H9 (cell line): ENCODE data around the gene PLEKHA8. TPM values are rescaled to one million over a fixed set of nuclear protein-coding genes. Genes with fewer than 3 reads are reported as not detected.

Source experiments
- DNase-seq: peaks from one replicate; pipeline ENCODE4 v3.0.0-alpha.2; 2017
- H2AFZ ChIP-seq: one replicate; pipeline ENCODE4 v1.6.1; 2013; ENCODE audit warnings: mild to moderate bottlenecking, low read length, control low read depth, moderate library complexity
- H2AK5ac ChIP-seq: 2 replicates; pipeline ENCODE4 v1.6.1; 2013; ENCODE audit warnings: low read length, control low read depth, mixed read lengths; ENCODE audit not compliant: insufficient read length
- H2BK120ac ChIP-seq: one replicate; pipeline ENCODE4 v1.6.1; 2013; ENCODE audit warnings: low read depth, mild to moderate bottlenecking, low read length, control low read depth, inconsistent platforms; ENCODE audit not compliant: poor library complexity, severe bottlenecking
- H2BK12ac ChIP-seq: 2 replicates; pipeline ENCODE4 v1.6.1; 2013; ENCODE audit warnings: low read length, control low read depth, mixed read lengths, low read depth; ENCODE audit not compliant: insufficient read length
- H2BK15ac ChIP-seq: 2 replicates; pipeline ENCODE4 v1.6.1; 2013; ENCODE audit warnings: low read depth, low read length, control low read depth
- H2BK20ac ChIP-seq: one replicate; pipeline ENCODE4 v1.6.1; 2013; ENCODE audit warnings: low read depth, mild to moderate bottlenecking, low read length, control low read depth, inconsistent platforms; ENCODE audit not compliant: poor library complexity, severe bottlenecking
- H2BK5ac ChIP-seq: 2 replicates; pipeline ENCODE4 v1.6.1; 2013; ENCODE audit warnings: low read length, control low read depth, mixed read lengths; ENCODE audit not compliant: insufficient read length
- H3K14ac ChIP-seq: 2 replicates; pipeline ENCODE4 v1.6.1; 2013; ENCODE audit warnings: low read length, control low read depth; ENCODE audit not compliant: insufficient read depth
- H3K18ac ChIP-seq: 2 replicates; pipeline ENCODE4 v1.6.1; 2013; ENCODE audit warnings: low read depth, mild to moderate bottlenecking, mixed read lengths, low read length, control low read depth; ENCODE audit not compliant: insufficient read length
- H3K23ac ChIP-seq: 2 replicates; pipeline ENCODE4 v1.6.1; 2013; ENCODE audit warnings: low read length, control low read depth, mixed read lengths, low read depth; ENCODE audit not compliant: insufficient read length
- H3K23me2 ChIP-seq: 2 replicates; pipeline ENCODE4 v1.6.1; 2013; ENCODE audit warnings: low read depth, mild to moderate bottlenecking, mixed read lengths, low read length, control low read depth; ENCODE audit not compliant: insufficient read length, poor library complexity, severe bottlenecking
- H3K27ac ChIP-seq: 2 replicates; pipeline ENCODE4 v1.5.1; 2013; ENCODE audit warnings: low read length, control low read depth, mixed read lengths, low read depth; ENCODE audit not compliant: insufficient read length
- H3K27me3 ChIP-seq: 2 replicates; pipeline ENCODE4 v1.6.1; 2013; ENCODE audit warnings: low read length, control low read depth, inconsistent platforms; ENCODE audit not compliant: insufficient read depth
- H3K4ac ChIP-seq: 2 replicates; pipeline ENCODE4 v1.6.1; 2013; ENCODE audit warnings: low read depth, mild to moderate bottlenecking, control low read depth, inconsistent platforms, low read length, moderate library complexity
- H3K4me1 ChIP-seq: 2 replicates; pipeline ENCODE4 v1.6.1; 2013; ENCODE audit warnings: low read length, control low read depth, inconsistent platforms; ENCODE audit not compliant: insufficient read depth
- H3K4me2 ChIP-seq: 2 replicates; pipeline ENCODE4 v1.6.1; 2013; ENCODE audit warnings: low read length, control low read depth, mixed read lengths; ENCODE audit not compliant: insufficient read length, insufficient read depth
- H3K56ac ChIP-seq: 2 replicates; pipeline ENCODE4 v1.6.1; 2013; ENCODE audit warnings: low read depth, mild to moderate bottlenecking, mixed read lengths, low read length, control low read depth; ENCODE audit not compliant: insufficient read length
- H3K79me1 ChIP-seq: 2 replicates; pipeline ENCODE4 v1.6.1; 2013; ENCODE audit warnings: low read depth, mild to moderate bottlenecking, moderate library complexity, low read length, control low read depth, inconsistent platforms; ENCODE audit not compliant: insufficient read depth, poor library complexity, severe bottlenecking
- H3K79me2 ChIP-seq: 2 replicates; pipeline ENCODE4 v1.6.1; 2013; ENCODE audit warnings: low read length, control low read depth, inconsistent platforms; ENCODE audit not compliant: insufficient read depth
- H3K9ac ChIP-seq: 2 replicates; pipeline ENCODE4 v1.6.1; 2013; ENCODE audit warnings: low read length, control low read depth, mixed read lengths; ENCODE audit not compliant: insufficient read length; ENCODE audit errors: extremely low read depth
- H3K9me3 ChIP-seq: one replicate; pipeline ENCODE4 v1.6.1; 2013; ENCODE audit warnings: low read depth, low read length, inconsistent platforms; ENCODE audit not compliant: control insufficient read depth
- H3T11ph ChIP-seq: one replicate; pipeline ENCODE4 v1.6.1; 2013; ENCODE audit warnings: mild to moderate bottlenecking, low read length, control low read depth, inconsistent platforms
- H4K20me1 ChIP-seq: one replicate; pipeline ENCODE4 v1.6.1; 2013; ENCODE audit not compliant: control insufficient read depth, insufficient read length, insufficient read depth
- H4K5ac ChIP-seq: 2 replicates; pipeline ENCODE4 v1.6.1; 2013; ENCODE audit warnings: low read depth, mild to moderate bottlenecking, mixed read lengths, low read length, control low read depth; ENCODE audit not compliant: insufficient read length
- H4K8ac ChIP-seq: replicated peaks from 2 replicates; pipeline ENCODE4 v1.6.1; 2013; ENCODE audit warnings: low read length, control low read depth, mixed read lengths, low read depth; ENCODE audit not compliant: insufficient read length
- H4K91ac ChIP-seq: 2 replicates; pipeline ENCODE4 v1.6.1; 2013; ENCODE audit warnings: low read depth, mild to moderate bottlenecking, moderate library complexity, mixed read lengths, low read length, control low read depth; ENCODE audit not compliant: insufficient read length
- H3K27ac Mint-ChIP-seq, 3 experiments: 2 replicates in 2 of 3; 3 replicates in 1 of 3; pipeline ENCODE4 v1.8.0; 2020 to 2021; ENCODE audit warnings: mixed read lengths in 3 of 3, mild to moderate bottlenecking in 1 of 3, moderate library complexity in 1 of 3
- H3K27me3 Mint-ChIP-seq: 2 replicates; pipeline ENCODE4 v1.8.0; 2021; ENCODE audit warnings: low read depth, mild to moderate bottlenecking, moderate library complexity, mixed read lengths
- H3K36me3 Mint-ChIP-seq, 3 experiments: 2 replicates in 2 of 3; 3 replicates in 1 of 3; pipeline ENCODE4 v1.8.0; 2020 to 2021; ENCODE audit warnings: low read depth in 3 of 3, mixed read lengths in 3 of 3; ENCODE audit not compliant: insufficient read depth in 1 of 3
- H3K4me1 Mint-ChIP-seq, 2 experiments: 2 replicates each; pipeline ENCODE4 v1.8.0; 2020; ENCODE audit warnings: mixed read lengths in 2 of 2
- H3K4me3 Mint-ChIP-seq, 2 experiments: 2 replicates in 1 of 2; 3 replicates in 1 of 2; pipeline ENCODE4 v1.8.0; 2020 to 2021; ENCODE audit warnings: mild to moderate bottlenecking in 2 of 2, mixed read lengths in 2 of 2, moderate library complexity in 1 of 2
- H3K9me3 Mint-ChIP-seq, 2 experiments: 2 replicates in 1 of 2; 3 replicates in 1 of 2; pipeline ENCODE4 v1.8.0; 2020; ENCODE audit warnings: mild to moderate bottlenecking in 2 of 2, mixed read lengths in 2 of 2, moderate library complexity in 1 of 2
- CTCF ChIP-seq: fragments of 200-600 bp; sonication (generic); conservative IDR thresholded peaks from 3 replicates; pipeline ENCODE4 v1.8.0; 2021; ENCODE audit warnings: antibody characterized with exemption, mild to moderate bottlenecking
- WGBS: extraction: QIAGEN DNeasy Blood & Tissue Kit; methylation state at CpG from one replicate; pipeline ENCODE4 v1.1.7; 2013; ENCODE audit warnings: missing lambda C conversion rate, low lambda C conversion rate, mixed read lengths; ENCODE audit not compliant: insufficient read length; ENCODE audit errors: extremely low coverage; 5-methylcytosine and 5-hydroxymethylcytosine counted together
- total RNA-seq: library from RNA; stranded (reverse); gene quantifications from 2 replicates; pipeline ENCODE4 v1.2.1, GENCODE V29; 2021

PLEKHA8 gene
- total RNA-seq, 1 experiment from 2014 or later, result 37.0 TPM

GRCh38 chr7:30053068-30053467 lies 24.9 kb downstream of the PLEKHA8 start:
- no peak overlapping the region for H3K18ac ChIP-seq
- no peaks in the 10 kb centered on the region for H4K20me1 ChIP-seq
- H2AFZ ChIP-seq, result no peak overlapping the region
- no peak overlapping the region for H3K9ac ChIP-seq
- H3K9me3 ChIP-seq, result no peaks in the 10 kb centered on the region
- TF ChIP-seq CTCF, result no peak
- H2BK120ac ChIP-seq, result no peak overlapping the region
- H3K4ac ChIP-seq, result no peak overlapping the region
- no peak overlapping the region for H2AK5ac ChIP-seq
- Mint-ChIP-seq H3K9me3 (peaks cover 0 to 7% of the 10 kb centered on the region in 2 experiments; a peak in 3 of 5 replicates), H3K27ac (no peak overlapping the region), H3K4me1 (no peaks in the 10 kb centered on the region), H3K4me3 (no peak overlapping the region), H3K27me3 (no peaks in the 10 kb centered on the region), H3K36me3 (peaks cover 35 to 78% (median 73%) of the 10 kb centered on the region in 3 experiments)
- no peaks in the 10 kb centered on the region for H3K23me2 ChIP-seq
- H3T11ph ChIP-seq, result no peak overlapping the region
- H3K14ac ChIP-seq, result no peak overlapping the region
- no peaks in the 10 kb centered on the region for H3K27me3 ChIP-seq
- H4K8ac ChIP-seq, result no peak overlapping the region
- DNase-seq, result no peak
- H3K56ac ChIP-seq, result no peak overlapping the region
- H3K4me2 ChIP-seq, result no peak overlapping the region
- no peaks in the 10 kb centered on the region for H3K4me1 ChIP-seq
- no peak overlapping the region for H2BK12ac ChIP-seq
- WGBS, result no CpG with 5 or more reads among the region's 3 CpGs
- H4K5ac ChIP-seq, result no peak overlapping the region
- no peaks in the 10 kb centered on the region for H3K79me2 ChIP-seq
- H3K27ac ChIP-seq, result no peak overlapping the region
- no peak overlapping the region for H4K91ac ChIP-seq
- H2BK5ac ChIP-seq, result no peak overlapping the region
- H3K23ac ChIP-seq, result no peak overlapping the region
- H2BK20ac ChIP-seq, result no peak overlapping the region
- H2BK15ac ChIP-seq, result no peak overlapping the region
- no peaks in the 10 kb centered on the region for H3K79me1 ChIP-seq
